ENCODE measurements around the gene AK4.

GRCh38 chr1:65222340-65222940 is 74.4 kb downstream of the AK4 start:
- TF ChIP-seq CTCF (IDR thresholded peaks at IDR 0.05): no peak
- TF ChIP-seq POLR2AphosphoS5 (IDR thresholded peaks at IDR 0.05): no peak
- no peak for TF ChIP-seq EP300 (IDR thresholded peaks at IDR 0.05)
- TF ChIP-seq POLR2A (IDR thresholded peaks at IDR 0.05): no peak

Data from upper lobe of left lung (tissue), 4 donors.